Erythroblast (primary cell): Measurements from ENCODE around the gene FAM50B.

Experiments
- GATA1 ChIP-seq: IDR thresholded peaks from 2 replicates; pipeline ENCODE4 v1.6.1; 2011; ENCODE audit warnings: low read depth, mild to moderate bottlenecking, control low read depth, low read length, moderate library complexity
- POLR2A ChIP-seq: IDR thresholded peaks from 2 replicates; pipeline ENCODE4 v1.6.1; 2011; ENCODE audit warnings: mild to moderate bottlenecking, low read length

- TF ChIP-seq POLR2A, result no peak
- TF ChIP-seq GATA1, result no peak
Measured at GRCh38 chr6:3852391-3852790, 3.2 kb downstream of the FAM50B start.
